NB4 (cell line): Measurements from ENCODE around the gene NR4A3.

ENCODE experiments used
- TF ChIP-seq, protein P1 (sequence below): IDR thresholded peaks from one replicate; pipeline ENCODE4 v1.5.1; 2012; ENCODE audit warnings: low read depth, low read length
- TF ChIP-seq, protein P2 (sequence below): IDR thresholded peaks from 2 replicates; pipeline ENCODE4 v1.6.1; 2011; ENCODE audit warnings: low read depth, low read length

DNA sequence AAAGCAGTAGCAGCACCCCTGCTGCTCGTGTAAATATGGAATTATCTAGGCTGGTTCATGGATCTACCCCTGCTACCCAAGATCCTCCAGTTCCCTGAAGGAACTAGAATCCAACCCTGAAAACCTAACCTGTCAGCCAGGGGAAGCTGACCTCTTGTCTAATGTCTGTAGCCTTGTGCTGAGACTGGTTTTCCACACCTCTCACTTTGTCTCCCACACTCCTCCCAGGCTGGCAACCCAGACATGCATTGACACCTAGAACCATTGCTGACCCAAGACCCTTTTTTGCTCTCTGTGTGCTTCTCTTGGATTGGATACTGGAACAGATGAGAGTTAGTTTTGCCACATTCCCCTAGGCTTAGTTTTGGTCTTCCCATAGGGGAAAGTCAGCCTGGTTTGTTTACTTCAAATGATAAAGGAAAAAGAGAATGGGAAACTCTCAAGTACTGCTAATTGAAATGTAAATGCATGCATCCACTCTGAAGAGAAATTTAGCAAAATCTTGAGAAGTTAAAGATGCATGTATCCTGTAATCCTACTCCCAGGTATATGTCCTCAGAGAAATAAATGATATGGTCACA lies 36.6 kb upstream of the NR4A3 start:
- TF ChIP-seq, protein P1, sequence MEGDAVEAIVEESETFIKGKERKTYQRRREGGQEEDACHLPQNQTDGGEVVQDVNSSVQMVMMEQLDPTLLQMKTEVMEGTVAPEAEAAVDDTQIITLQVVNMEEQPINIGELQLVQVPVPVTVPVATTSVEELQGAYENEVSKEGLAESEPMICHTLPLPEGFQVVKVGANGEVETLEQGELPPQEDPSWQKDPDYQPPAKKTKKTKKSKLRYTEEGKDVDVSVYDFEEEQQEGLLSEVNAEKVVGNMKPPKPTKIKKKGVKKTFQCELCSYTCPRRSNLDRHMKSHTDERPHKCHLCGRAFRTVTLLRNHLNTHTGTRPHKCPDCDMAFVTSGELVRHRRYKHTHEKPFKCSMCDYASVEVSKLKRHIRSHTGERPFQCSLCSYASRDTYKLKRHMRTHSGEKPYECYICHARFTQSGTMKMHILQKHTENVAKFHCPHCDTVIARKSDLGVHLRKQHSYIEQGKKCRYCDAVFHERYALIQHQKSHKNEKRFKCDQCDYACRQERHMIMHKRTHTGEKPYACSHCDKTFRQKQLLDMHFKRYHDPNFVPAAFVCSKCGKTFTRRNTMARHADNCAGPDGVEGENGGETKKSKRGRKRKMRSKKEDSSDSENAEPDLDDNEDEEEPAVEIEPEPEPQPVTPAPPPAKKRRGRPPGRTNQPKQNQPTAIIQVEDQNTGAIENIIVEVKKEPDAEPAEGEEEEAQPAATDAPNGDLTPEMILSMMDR = no peak
- TF ChIP-seq, protein P2, sequence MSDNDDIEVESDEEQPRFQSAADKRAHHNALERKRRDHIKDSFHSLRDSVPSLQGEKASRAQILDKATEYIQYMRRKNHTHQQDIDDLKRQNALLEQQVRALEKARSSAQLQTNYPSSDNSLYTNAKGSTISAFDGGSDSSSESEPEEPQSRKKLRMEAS = no peak
